Ishikawa (cell line): ENCODE results near the gene TMEM100.

ENCODE experiments used
- CEBPB ChIP-seq: IDR thresholded peaks from 2 replicates; pipeline ENCODE4 v1.6.1; 2012
- CREB1 ChIP-seq: IDR thresholded peaks from 2 replicates; pipeline ENCODE4 v1.6.1; 2012; ENCODE audit warnings: low read depth
- EGR1 ChIP-seq: IDR thresholded peaks from 2 replicates; pipeline ENCODE4 v1.6.1; 2012
- EP300 ChIP-seq: IDR thresholded peaks from 2 replicates; pipeline ENCODE4 v1.6.1; 2012; ENCODE audit warnings: borderline replicate concordance
- FOXM1 ChIP-seq: IDR thresholded peaks from 2 replicates; pipeline ENCODE4 v1.6.1; 2012; ENCODE audit warnings: low read depth, borderline replicate concordance
- NFIC ChIP-seq: IDR thresholded peaks from 2 replicates; pipeline ENCODE4 v1.6.1; 2012
- RAD21 ChIP-seq: IDR thresholded peaks from 2 replicates; pipeline ENCODE4 v1.6.1; 2012; ENCODE audit warnings: low read depth
- REST ChIP-seq: IDR thresholded peaks from 2 replicates; pipeline ENCODE4 v1.6.1; 2012; ENCODE audit warnings: low read depth, mild to moderate bottlenecking
- TAF1 ChIP-seq: IDR thresholded peaks from 2 replicates; pipeline ENCODE4 v1.6.1; 2012; ENCODE audit warnings: low read depth, mild to moderate bottlenecking
- TCF12 ChIP-seq: IDR thresholded peaks from 2 replicates; pipeline ENCODE4 v1.6.1; 2012; ENCODE audit warnings: low read depth
- TEAD4 ChIP-seq: IDR thresholded peaks from 2 replicates; pipeline ENCODE4 v1.6.1; 2012
- YY1 ChIP-seq: IDR thresholded peaks from 2 replicates; pipeline ENCODE4 v1.6.1; 2012; ENCODE audit warnings: low read depth
- ZBTB7A ChIP-seq: IDR thresholded peaks from 2 replicates; pipeline ENCODE4 v1.6.1; 2012; ENCODE audit warnings: low read depth
- TF ChIP-seq, protein P1 (sequence below): IDR thresholded peaks from 2 replicates; pipeline ENCODE4 v1.6.1; 2012
- TF ChIP-seq, protein P2 (sequence below): IDR thresholded peaks from 2 replicates; pipeline ENCODE4 v1.6.1; 2012

TMEM100 gene, protein sequence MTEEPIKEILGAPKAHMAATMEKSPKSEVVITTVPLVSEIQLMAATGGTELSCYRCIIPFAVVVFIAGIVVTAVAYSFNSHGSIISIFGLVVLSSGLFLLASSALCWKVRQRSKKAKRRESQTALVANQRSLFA

GRCh38 chr17:55722742-55723487 is at the start of gene TMEM100:
Gene TMEM100, minus strand, starts transcription at chr17:55722864. Its CDS starts 1,794 bp downstream, at chr17:55721070.
- TF ChIP-seq, protein P1, sequence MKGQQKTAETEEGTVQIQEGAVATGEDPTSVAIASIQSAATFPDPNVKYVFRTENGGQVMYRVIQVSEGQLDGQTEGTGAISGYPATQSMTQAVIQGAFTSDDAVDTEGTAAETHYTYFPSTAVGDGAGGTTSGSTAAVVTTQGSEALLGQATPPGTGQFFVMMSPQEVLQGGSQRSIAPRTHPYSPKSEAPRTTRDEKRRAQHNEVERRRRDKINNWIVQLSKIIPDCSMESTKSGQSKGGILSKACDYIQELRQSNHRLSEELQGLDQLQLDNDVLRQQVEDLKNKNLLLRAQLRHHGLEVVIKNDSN = no peak
- TF ChIP-seq NFIC (no peak), ZBTB7A (no peak), TCF12 (no peak), EP300 (no peak), CREB1 (no peak), REST (no peak), YY1 (no peak), TEAD4 (no peak), CEBPB (no peak), TAF1 (no peak)
- TF ChIP-seq, protein P2, sequence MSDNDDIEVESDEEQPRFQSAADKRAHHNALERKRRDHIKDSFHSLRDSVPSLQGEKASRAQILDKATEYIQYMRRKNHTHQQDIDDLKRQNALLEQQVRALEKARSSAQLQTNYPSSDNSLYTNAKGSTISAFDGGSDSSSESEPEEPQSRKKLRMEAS = no peak

- TF ChIP-seq TCF12 (no peak), CEBPB (no peak)
- TF ChIP-seq, protein P1 = no peak
Observed at GRCh38 chr17:55772086-55772485, 49.4 kb upstream of the TMEM100 start.

DNA sequence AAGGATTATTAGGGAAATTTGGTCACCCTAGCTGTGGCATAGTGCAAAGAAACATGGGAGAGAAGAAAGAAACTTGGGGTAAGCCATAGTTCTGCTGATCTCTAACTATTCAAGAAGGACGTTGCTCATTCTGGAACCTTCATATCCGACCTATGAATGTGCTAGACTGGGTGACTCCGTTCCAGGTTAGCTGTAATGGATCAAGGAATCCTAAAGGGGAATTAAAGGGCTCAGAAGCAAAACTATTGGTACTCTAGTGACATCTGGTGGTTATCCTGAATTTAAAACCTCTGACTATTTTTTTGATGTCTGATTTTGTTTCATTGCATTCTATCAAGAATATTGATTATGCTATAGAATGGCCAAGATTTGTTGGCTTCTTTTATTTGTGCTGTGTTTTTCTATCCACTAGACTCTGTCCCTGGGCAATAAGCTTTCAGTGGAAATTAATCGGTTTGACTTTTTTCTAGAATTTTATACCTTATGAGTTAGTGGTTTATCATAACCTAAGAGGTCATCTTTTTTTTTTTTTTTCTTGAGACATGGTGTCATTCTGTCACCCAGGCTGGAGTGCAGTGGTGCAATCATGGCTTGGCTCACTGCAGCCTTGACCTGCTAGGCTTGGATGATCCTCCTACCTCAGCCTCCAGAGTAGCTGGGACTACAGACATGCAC is 47.7 kb upstream of the TMEM100 start:
- TF ChIP-seq, protein P1 = no peak
- TF ChIP-seq RAD21 = peak; percentile 66

GRCh38 chr17:55769625-55770000 is 46.9 kb upstream of the TMEM100 start:
- TF ChIP-seq CEBPB (peak; percentile 69), EGR1 (no peak)

GRCh38 chr17:55768936-55769624 is 46.4 kb upstream of the TMEM100 start:
- TF ChIP-seq CEBPB (no peak), TCF12 (no peak), TAF1 (no peak), EGR1 (no peak), NFIC (no peak), REST (no peak)
- TF ChIP-seq, protein P2 = no peak

GRCh38 chr17:55765472-55765871 is 42.8 kb upstream of the TMEM100 start:
- TF ChIP-seq FOXM1 (no peak), TEAD4 (no peak), TCF12 (no peak), CEBPB (no peak), ZBTB7A (no peak)
